HEK293 (cell line): ENCODE data around the gene KCNQ1.

Experiments
- CTCF ChIA-PET: fragments of 350-600 bp; formaldehyde crosslinking; extraction: SDS; loops from one replicate; lab custom pipeline; 2021; ENCODE audit warnings: antibody characterized with exemption; lab: Yijun Ruan, JAX
- POLR2A ChIA-PET: fragments of 300-600 bp; formaldehyde crosslinking; extraction: SDS; loops from one replicate; lab custom pipeline; 2020; ENCODE audit warnings: antibody characterized with exemption, inconsistent platforms; lab: Yijun Ruan, JAX
- H3K27ac ChIP-seq: fragments of 200-500 bp; sonication (Bioruptor generic); 2 replicates; pipeline ENCODE4 v1.5.1; 2014; ENCODE audit warnings: low read depth, low read length, control low read depth, inconsistent platforms; ENCODE audit errors: extremely low read depth
- H3K36me3 ChIP-seq, 2 experiments: fragments of 200-500 bp in 1 of 2; sonication (Bioruptor generic) in 1 of 2; 1 replicate in 1 of 2; 2 replicates in 1 of 2; pipeline ENCODE4 v1.5.1; 2014 to 2017; ENCODE audit warnings: inconsistent platforms in 2 of 2, low read length in 2 of 2; ENCODE audit not compliant: control insufficient read depth in 2 of 2, insufficient read depth in 1 of 2
- H3K4me1 ChIP-seq: fragments of 200-500 bp; sonication (Bioruptor generic); 2 replicates; pipeline ENCODE4 v1.5.1; 2014; ENCODE audit warnings: mild to moderate bottlenecking, low read length, inconsistent platforms; ENCODE audit not compliant: control insufficient read depth, insufficient read depth
- H3K4me3 ChIP-seq: 2 replicates; pipeline ENCODE4 v1.5.1; 2011; ENCODE audit warnings: low read depth, mild to moderate bottlenecking, control low read depth, low read length, moderate library complexity
- H3K9me3 ChIP-seq: fragments of 200-500 bp; sonication (Bioruptor generic); 2 replicates; pipeline ENCODE4 v1.5.1; 2014; ENCODE audit warnings: low read depth, low read length, inconsistent platforms; ENCODE audit not compliant: control insufficient read depth, insufficient read depth
- MYNN ChIP-seq: fragments of 450-650 bp; formaldehyde crosslinking; IDR thresholded peaks from 2 replicates; pipeline ENCODE4 v1.5.1; 2016; ENCODE audit warnings: missing biosample characterization, missing genetic modification characterization, borderline replicate concordance
- OSR2 ChIP-seq: fragments of 450-650 bp; formaldehyde crosslinking; IDR thresholded peaks from 2 replicates; pipeline ENCODE4 v1.5.1; 2016; ENCODE audit warnings: missing biosample characterization, missing genetic modification characterization
- TCF7L2 ChIP-seq: IDR thresholded peaks from 2 replicates; pipeline ENCODE4 v1.6.1; 2011; ENCODE audit warnings: low read depth, mild to moderate bottlenecking, inconsistent platforms, low read length, moderate library complexity, borderline replicate concordance
- ZNF132 ChIP-seq: fragments of 450-650 bp; formaldehyde crosslinking; IDR thresholded peaks from 2 replicates; pipeline ENCODE4 v1.5.1; 2017; ENCODE audit warnings: missing biosample characterization, missing genetic modification characterization, borderline replicate concordance
- ZNF138 ChIP-seq: fragments of 450-650 bp; formaldehyde crosslinking; IDR thresholded peaks from 2 replicates; pipeline ENCODE4 v1.5.1; 2016; ENCODE audit warnings: missing biosample characterization, missing genetic modification characterization, borderline replicate concordance
- ZNF16 ChIP-seq: fragments of 450-650 bp; formaldehyde crosslinking; IDR thresholded peaks from 2 replicates; pipeline ENCODE4 v1.5.1; 2016; ENCODE audit warnings: low read depth, missing biosample characterization, missing genetic modification characterization
- ZNF2 ChIP-seq: fragments of 450-650 bp; formaldehyde crosslinking; IDR thresholded peaks from 2 replicates; pipeline ENCODE4 v1.5.1; 2016; ENCODE audit warnings: missing biosample characterization, missing genetic modification characterization
- ZNF214 ChIP-seq: fragments of 450-650 bp; formaldehyde crosslinking; IDR thresholded peaks from 2 replicates; pipeline ENCODE4 v1.5.1; 2017; ENCODE audit warnings: missing biosample characterization, mild to moderate bottlenecking, missing genetic modification characterization, borderline replicate concordance
- ZNF223 ChIP-seq: fragments of 450-650 bp; formaldehyde crosslinking; IDR thresholded peaks from 2 replicates; pipeline ENCODE4 v1.5.1; 2016; ENCODE audit warnings: missing biosample characterization, missing genetic modification characterization
- ZNF23 ChIP-seq: fragments of 450-650 bp; formaldehyde crosslinking; IDR thresholded peaks from 2 replicates; pipeline ENCODE4 v1.5.1; 2016; ENCODE audit warnings: missing biosample characterization, missing genetic modification characterization, borderline replicate concordance
- ZNF311 ChIP-seq: fragments of 450-650 bp; formaldehyde crosslinking; IDR thresholded peaks from 2 replicates; pipeline ENCODE4 v1.5.1; 2017; ENCODE audit warnings: missing biosample characterization, missing genetic modification characterization, borderline replicate concordance
- ZNF324 ChIP-seq: fragments of 450-650 bp; formaldehyde crosslinking; IDR thresholded peaks from 2 replicates; pipeline ENCODE4 v1.5.1; 2016; ENCODE audit warnings: missing biosample characterization, missing genetic modification characterization
- ZNF350 ChIP-seq: fragments of 450-650 bp; formaldehyde crosslinking; IDR thresholded peaks from 2 replicates; pipeline ENCODE4 v1.5.0; 2017; ENCODE audit warnings: missing biosample characterization, mild to moderate bottlenecking, missing genetic modification characterization
- ZNF354C ChIP-seq: fragments of 450-650 bp; formaldehyde crosslinking; IDR thresholded peaks from 2 replicates; pipeline ENCODE4 v1.5.1; 2016; ENCODE audit warnings: missing biosample characterization, missing genetic modification characterization, low read depth, borderline replicate concordance
- ZNF366 ChIP-seq: fragments of 450-650 bp; formaldehyde crosslinking; conservative IDR thresholded peaks from 2 replicates; pipeline ENCODE4 v1.5.1; 2016; ENCODE audit warnings: missing biosample characterization, missing genetic modification characterization
- ZNF660 ChIP-seq: fragments of 450-650 bp; IDR thresholded peaks from 2 replicates; pipeline ENCODE4 v1.5.1; 2018; ENCODE audit warnings: missing biosample characterization, mild to moderate bottlenecking, missing genetic modification characterization
- TF ChIP-seq, protein P1 (sequence below): fragments of 450-650 bp; formaldehyde crosslinking; IDR thresholded peaks from 2 replicates; pipeline ENCODE4 v1.5.1; 2017; ENCODE audit warnings: missing biosample characterization, missing genetic modification characterization
- TF ChIP-seq, protein P2 (sequence below): fragments of 450-650 bp; formaldehyde crosslinking; IDR thresholded peaks from 2 replicates; pipeline ENCODE4 v1.5.1; 2016; ENCODE audit warnings: missing biosample characterization, missing genetic modification characterization
- TF ChIP-seq, protein P3 (sequence below): fragments of 450-650 bp; formaldehyde crosslinking; IDR thresholded peaks from 2 replicates; pipeline ENCODE4 v1.5.0; 2017; ENCODE audit warnings: missing biosample characterization, missing genetic modification characterization, borderline replicate concordance

The KCNQ1 gene

DNA sequence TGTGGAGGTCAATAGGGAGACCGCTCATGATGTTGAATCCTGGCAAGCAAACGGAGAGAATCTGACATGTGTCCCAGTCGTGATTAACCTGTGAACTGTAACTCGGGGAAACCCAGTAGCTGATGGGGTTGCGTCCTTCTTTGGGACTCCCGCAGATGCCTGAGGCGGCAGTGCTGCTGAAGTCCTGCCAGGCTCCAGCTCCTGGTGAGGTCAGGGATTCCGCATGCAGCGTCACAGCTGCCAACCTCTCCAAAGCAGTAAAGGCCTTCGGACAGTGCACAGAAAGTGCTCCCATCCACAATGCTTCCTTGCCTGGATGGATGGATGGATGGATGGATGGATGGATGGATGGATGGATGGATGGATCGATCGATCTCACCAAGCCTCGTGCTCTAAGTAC, 13.5 kb downstream of the KCNQ1 start:
- POLR2A ChIA-PET: no interaction called here
- no peaks in the 10 kb centered on the region for H3K36me3 ChIP-seq
- CTCF ChIA-PET: interaction anchor here (0.7 to 1.1 kb wide), 2 partner anchors 73 to 153 kb away, joined by 3 to 5 read pairs; no protein-coding TSS in a partner anchor

DNA sequence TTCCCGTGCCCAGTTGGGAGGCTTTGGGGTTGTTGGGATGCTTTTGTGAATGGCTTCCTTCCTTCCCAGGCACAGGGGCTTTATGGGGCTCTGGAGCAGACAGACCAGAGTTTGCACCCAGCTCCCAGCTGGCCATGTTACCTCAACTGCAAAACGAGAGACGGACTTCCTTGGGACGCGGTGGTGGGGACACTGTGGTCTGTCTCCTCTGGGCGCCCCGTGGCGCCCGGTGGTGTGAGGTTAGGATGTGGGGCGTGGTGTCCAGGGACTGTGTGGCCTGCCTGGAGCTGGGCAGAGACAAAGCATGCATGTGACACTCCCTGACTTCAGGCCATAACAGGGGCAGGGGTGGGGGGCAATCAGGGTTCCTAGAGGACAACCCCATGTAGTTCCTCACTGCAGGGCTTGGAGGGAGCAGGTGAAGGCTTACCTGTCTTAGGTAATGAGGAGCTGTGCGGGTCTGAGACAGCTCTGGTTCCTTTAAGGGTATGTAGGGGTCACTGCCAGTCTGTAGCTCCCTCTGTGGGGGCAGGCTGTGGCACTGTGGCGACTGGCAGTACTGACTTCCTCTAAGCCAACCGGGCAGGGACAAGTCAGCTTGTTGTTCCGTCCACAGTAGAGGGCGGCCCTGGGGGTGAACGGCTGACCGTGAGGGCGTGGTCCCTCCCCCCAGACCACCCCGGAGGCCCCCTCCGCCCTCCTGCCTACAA, 14.4 kb downstream of the KCNQ1 start:
- ChIA-PET POLR2A (no interaction called here), CTCF (no interaction called here)
- H3K27ac ChIP-seq: no peak overlapping the region
- no peaks in the 10 kb centered on the region for H3K36me3 ChIP-seq
- no peak overlapping the region for H3K4me3 ChIP-seq
- TF ChIP-seq, protein P1, sequence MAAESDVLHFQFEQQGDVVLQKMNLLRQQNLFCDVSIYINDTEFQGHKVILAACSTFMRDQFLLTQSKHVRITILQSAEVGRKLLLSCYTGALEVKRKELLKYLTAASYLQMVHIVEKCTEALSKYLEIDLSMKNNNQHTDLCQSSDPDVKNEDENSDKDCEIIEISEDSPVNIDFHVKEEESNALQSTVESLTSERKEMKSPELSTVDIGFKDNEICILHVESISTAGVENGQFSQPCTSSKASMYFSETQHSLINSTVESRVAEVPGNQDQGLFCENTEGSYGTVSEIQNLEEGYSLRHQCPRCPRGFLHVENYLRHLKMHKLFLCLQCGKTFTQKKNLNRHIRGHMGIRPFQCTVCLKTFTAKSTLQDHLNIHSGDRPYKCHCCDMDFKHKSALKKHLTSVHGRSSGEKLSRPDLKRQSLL (tag by site-specific recombination): no peak
- TF ChIP-seq, protein P2, sequence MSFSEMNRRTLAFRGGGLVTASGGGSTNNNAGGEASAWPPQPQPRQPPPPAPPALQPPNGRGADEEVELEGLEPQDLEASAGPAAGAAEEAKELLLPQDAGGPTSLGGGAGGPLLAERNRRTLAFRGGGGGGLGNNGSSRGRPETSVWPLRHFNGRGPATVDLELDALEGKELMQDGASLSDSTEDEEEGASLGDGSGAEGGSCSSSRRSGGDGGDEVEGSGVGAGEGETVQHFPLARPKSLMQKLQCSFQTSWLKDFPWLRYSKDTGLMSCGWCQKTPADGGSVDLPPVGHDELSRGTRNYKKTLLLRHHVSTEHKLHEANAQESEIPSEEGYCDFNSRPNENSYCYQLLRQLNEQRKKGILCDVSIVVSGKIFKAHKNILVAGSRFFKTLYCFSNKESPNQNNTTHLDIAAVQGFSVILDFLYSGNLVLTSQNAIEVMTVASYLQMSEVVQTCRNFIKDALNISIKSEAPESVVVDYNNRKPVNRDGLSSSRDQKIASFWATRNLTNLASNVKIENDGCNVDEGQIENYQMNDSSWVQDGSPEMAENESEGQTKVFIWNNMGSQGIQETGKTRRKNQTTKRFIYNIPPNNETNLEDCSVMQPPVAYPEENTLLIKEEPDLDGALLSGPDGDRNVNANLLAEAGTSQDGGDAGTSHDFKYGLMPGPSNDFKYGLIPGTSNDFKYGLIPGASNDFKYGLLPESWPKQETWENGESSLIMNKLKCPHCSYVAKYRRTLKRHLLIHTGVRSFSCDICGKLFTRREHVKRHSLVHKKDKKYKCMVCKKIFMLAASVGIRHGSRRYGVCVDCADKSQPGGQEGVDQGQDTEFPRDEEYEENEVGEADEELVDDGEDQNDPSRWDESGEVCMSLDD (tag by site-specific recombination): no peak
- no peak for TF ChIP-seq ZNF2
- TF ChIP-seq, all 188 proteins: peak for 0
- Histone ChIP-seq H3K9me3 (no peaks in the 10 kb centered on the region), H3K4me1 (no peaks in the 10 kb centered on the region)

More for the DNA sequence above, 13.5 kb downstream of the KCNQ1 start:
- Histone ChIP-seq H3K9me3 (no peaks in the 10 kb centered on the region), H3K4me3 (no peak overlapping the region), H3K27ac (no peak overlapping the region), H3K4me1 (no peaks in the 10 kb centered on the region)
- no peak for TF ChIP-seq ZNF138 (tag by site-specific recombination)
- peak; percentile 21; the same call in 1 of the 2 replicates for TF ChIP-seq ZNF366 (tag by site-specific recombination)

DNA sequence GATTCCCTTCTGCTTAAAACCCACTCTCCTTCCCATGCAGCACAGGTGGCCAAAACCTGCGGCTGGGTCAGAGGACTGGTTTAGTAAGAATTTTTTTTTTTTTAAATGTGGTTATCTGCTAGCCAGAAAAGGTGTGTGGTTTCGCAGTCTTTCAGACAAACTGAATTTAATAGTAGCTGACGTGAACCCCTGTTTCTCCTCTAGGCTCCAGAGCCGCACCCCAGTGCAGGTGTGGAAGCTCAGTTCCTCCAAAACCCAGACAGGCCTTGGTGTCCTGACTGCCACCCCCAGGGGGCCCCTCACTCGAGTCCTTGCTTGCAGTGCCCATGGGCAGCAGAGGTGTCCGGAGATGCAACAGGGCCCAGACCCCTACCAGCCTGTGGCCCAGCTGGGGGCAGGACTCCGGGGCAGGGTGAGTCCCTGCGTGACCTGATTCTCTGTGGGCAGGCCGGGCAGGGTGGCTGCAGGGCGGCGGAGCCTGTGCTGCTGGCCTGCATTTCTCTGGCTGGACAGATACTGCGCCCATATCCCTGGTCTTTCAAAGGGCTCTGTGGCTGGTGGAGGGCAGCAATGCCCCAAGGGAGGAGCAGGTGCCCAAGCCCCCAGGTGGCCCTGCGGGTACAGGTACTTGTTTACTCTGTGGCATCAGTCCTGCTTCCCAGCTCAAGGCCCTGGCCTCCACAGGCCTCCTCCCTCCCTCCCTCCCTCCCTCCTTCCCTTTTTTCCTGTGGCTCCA, 15.2 kb downstream of the KCNQ1 start:
- POLR2A ChIA-PET: no interaction called here
- no peaks in the 10 kb centered on the region for H3K36me3 ChIP-seq
- TF ChIP-seq ZNF660 (tag by site-specific recombination) (no peak), TCF7L2 (no peak), ZNF223 (tag by site-specific recombination) (no peak), OSR2 (tag by site-specific recombination) (no peak)
- TF ChIP-seq, all 188 proteins: peak for 0
- CTCF ChIA-PET: no interaction called here
- H3K27ac ChIP-seq: no peak overlapping the region
- H3K4me1 ChIP-seq: no peaks in the 10 kb centered on the region
- H3K4me3 ChIP-seq: no peak overlapping the region
- H3K9me3 ChIP-seq: no peaks in the 10 kb centered on the region

DNA sequence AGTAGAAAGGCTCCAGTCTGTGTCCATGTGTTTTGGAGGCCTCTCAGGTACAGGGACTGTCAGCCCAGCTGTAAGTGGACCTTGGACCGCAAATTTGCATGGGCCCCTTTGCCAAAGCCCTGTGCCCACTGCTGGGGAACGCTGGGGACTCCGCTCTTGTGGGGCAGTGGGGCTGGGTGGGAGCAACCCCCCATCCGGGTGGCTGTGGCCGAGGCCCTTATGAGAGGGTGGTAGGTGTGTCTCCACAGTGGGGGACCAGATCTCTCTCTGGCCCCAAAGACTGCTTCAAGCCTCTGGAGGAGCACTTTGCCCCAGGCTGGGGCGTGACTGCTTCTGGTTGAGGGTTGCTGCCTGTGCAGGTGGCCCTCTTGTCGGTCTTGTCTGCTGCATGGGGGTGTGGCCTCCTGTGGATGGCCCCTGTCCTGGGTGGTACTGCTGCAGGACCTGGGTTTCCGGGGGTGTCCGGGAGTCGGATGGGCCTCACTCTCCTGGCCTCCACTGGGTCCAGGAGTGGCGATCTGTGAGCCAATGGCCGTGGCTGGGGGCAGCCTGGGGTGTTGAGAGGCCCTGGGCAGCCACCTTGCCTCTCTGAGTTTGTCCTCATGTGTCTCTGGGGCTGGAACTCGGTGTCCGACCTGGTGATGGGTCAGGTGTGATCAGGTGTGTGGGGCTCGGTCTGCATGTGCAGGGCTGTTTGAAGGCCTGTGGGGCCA, 15.9 kb downstream of the KCNQ1 start:
- Histone ChIP-seq H3K9me3 (no peaks in the 10 kb centered on the region), H3K27ac (no peak overlapping the region), H3K4me1 (no peaks in the 10 kb centered on the region), H3K4me3 (no peak overlapping the region), H3K36me3 (no peaks in the 10 kb centered on the region)
- POLR2A ChIA-PET: no interaction called here
- CTCF ChIA-PET: no interaction called here
- no peak for TF ChIP-seq ZNF324 (tag by site-specific recombination)
- TF ChIP-seq ZNF16 (tag by site-specific recombination): no peak
- TF ChIP-seq, protein P3, sequence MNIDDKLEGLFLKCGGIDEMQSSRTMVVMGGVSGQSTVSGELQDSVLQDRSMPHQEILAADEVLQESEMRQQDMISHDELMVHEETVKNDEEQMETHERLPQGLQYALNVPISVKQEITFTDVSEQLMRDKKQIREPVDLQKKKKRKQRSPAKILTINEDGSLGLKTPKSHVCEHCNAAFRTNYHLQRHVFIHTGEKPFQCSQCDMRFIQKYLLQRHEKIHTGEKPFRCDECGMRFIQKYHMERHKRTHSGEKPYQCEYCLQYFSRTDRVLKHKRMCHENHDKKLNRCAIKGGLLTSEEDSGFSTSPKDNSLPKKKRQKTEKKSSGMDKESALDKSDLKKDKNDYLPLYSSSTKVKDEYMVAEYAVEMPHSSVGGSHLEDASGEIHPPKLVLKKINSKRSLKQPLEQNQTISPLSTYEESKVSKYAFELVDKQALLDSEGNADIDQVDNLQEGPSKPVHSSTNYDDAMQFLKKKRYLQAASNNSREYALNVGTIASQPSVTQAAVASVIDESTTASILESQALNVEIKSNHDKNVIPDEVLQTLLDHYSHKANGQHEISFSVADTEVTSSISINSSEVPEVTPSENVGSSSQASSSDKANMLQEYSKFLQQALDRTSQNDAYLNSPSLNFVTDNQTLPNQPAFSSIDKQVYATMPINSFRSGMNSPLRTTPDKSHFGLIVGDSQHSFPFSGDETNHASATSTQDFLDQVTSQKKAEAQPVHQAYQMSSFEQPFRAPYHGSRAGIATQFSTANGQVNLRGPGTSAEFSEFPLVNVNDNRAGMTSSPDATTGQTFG (tag by site-specific recombination): no peak
- TF ChIP-seq ZNF23: no peak
- no peak for TF ChIP-seq MYNN (tag by site-specific recombination)
- no peak for TF ChIP-seq ZNF350 (tag by site-specific recombination)
- no peak for TF ChIP-seq ZNF132 (tag by site-specific recombination)
- TF ChIP-seq ZNF354C (tag by site-specific recombination): no peak
- TF ChIP-seq ZNF311 (tag by site-specific recombination): no peak
- no peak for TF ChIP-seq ZNF214 (tag by site-specific recombination)
